Left ventricle myocardium inferior (tissue), 1 donor: Measurements from ENCODE around the gene LEMD1. TPM values are rescaled to one million over a fixed set of nuclear protein-coding genes. Genes with fewer than 3 reads are reported as not detected.
"Not testable (repeated sequence)": the region's sequence is repeated elsewhere in the genome, so short reads cannot be mapped to it uniquely, and the experiment has no call there.

Experiments used
- DNase-seq: peaks from one replicate; pipeline ENCODE4 v3.0.0-alpha.2; 2020
- H3K27ac ChIP-seq: fragments of 200-600 bp; replicated peaks from 2 replicates; pipeline ENCODE4 v1.8.0; 2021
- H3K27me3 ChIP-seq: fragments of 200-600 bp; 2 replicates; pipeline ENCODE4 v1.8.0; 2021; ENCODE audit warnings: low read depth
- H3K36me3 ChIP-seq: fragments of 200-600 bp; 2 replicates; pipeline ENCODE4 v1.8.0; 2021
- H3K4me1 ChIP-seq: fragments of 200-600 bp; 2 replicates; pipeline ENCODE4 v1.8.0; 2021
- H3K4me3 ChIP-seq: fragments of 200-600 bp; 2 replicates; pipeline ENCODE4 v1.8.0; 2021; ENCODE audit warnings: mild to moderate bottlenecking, moderate library complexity
- H3K9me3 ChIP-seq: fragments of 200-600 bp; replicated peaks from 2 replicates; pipeline ENCODE4 v1.8.0; 2021
- intact Hi-C: fragments of 100-400 bp; cut with micrococcal nuclease; formaldehyde crosslinking; loops from one replicate; pipeline ENCODE4 v1.11.0; 2022
- total RNA-seq: library from RNA; stranded (reverse); fragmentation: NEBNext Ultra II Directional; extraction: Animal tissue kit (Norgen Biotek cat#: 25700); gene quantifications from one replicate; pipeline ENCODE4 v1.2.1, GENCODE V29; 2021
- TF ChIP-seq, protein P1 (sequence below): fragments of 200-600 bp; IDR thresholded peaks from 2 replicates; pipeline ENCODE4 v1.8.0; 2021; ENCODE audit warnings: antibody characterized with exemption, mild to moderate bottlenecking, borderline replicate concordance
- donor health status: DM: no; HTN: yes; CAD: no; lungs with severe emphysema.

Gene LEMD1
- total RNA-seq, 1 donor from 2014 or later: not detected

DNA sequence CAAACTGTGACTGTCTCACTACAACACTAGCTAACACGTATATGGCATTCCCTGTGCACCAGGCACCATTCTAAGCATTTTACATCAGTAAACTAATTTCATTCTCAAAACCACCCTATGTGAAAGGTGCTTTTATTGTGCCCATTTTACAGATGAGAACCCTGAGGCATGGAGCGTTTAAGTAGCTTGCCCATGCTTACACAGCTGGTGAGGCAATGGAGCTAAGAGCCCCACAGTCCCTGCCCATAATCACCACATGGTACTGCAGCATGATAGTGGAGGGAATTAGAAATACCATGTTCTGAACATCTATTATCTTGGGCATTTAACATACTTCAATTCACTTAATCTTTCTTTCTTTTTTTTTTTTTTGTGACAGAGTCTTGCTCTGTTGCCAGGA is 34.0 kb downstream of the LEMD1 start:
- intact Hi-C loops: no loop called here

DNA sequence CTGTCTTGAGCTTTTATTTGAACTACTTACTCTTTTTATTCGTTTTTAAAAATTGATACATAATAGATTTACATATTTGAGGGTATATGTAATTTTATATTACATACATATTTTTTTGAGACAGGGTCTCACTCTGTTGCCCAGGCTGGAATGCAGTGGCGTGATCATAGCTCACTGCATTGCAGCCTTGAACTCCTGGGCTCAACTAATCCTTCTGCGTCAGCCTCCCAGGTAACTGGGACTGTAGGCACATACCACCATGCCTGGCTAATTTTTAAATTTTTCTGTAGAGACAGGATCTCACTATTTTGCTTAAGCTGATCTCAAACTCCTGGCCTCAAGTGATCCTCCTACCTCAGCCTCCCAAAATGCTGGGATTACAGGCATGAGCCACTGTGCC is 38.9 kb downstream of the LEMD1 start:
- DNase-seq, H3K9me3 ChIP-seq, intact Hi-C loops, H3K27ac ChIP-seq, H3K4me1 ChIP-seq, H3K4me3 ChIP-seq, H3K36me3 ChIP-seq: not testable (repeated sequence)
- H3K27me3 ChIP-seq: peaks cover 63% of the 10 kb centered on the region

More for the DNA sequence above, 34.0 kb downstream of the LEMD1 start:
- no peaks in the 10 kb centered on the region for H3K4me1 ChIP-seq
- H3K27ac ChIP-seq: no peak overlapping the region
- no peak overlapping the region for H3K4me3 ChIP-seq
- DNase-seq: no peak
- TF ChIP-seq, protein P1, sequence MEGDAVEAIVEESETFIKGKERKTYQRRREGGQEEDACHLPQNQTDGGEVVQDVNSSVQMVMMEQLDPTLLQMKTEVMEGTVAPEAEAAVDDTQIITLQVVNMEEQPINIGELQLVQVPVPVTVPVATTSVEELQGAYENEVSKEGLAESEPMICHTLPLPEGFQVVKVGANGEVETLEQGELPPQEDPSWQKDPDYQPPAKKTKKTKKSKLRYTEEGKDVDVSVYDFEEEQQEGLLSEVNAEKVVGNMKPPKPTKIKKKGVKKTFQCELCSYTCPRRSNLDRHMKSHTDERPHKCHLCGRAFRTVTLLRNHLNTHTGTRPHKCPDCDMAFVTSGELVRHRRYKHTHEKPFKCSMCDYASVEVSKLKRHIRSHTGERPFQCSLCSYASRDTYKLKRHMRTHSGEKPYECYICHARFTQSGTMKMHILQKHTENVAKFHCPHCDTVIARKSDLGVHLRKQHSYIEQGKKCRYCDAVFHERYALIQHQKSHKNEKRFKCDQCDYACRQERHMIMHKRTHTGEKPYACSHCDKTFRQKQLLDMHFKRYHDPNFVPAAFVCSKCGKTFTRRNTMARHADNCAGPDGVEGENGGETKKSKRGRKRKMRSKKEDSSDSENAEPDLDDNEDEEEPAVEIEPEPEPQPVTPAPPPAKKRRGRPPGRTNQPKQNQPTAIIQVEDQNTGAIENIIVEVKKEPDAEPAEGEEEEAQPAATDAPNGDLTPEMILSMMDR: no peak
- H3K9me3 ChIP-seq: no peaks in the 10 kb centered on the region
- H3K36me3 ChIP-seq: no peaks in the 10 kb centered on the region
- H3K27me3 ChIP-seq: peaks cover 53% of the 10 kb centered on the region

DNA sequence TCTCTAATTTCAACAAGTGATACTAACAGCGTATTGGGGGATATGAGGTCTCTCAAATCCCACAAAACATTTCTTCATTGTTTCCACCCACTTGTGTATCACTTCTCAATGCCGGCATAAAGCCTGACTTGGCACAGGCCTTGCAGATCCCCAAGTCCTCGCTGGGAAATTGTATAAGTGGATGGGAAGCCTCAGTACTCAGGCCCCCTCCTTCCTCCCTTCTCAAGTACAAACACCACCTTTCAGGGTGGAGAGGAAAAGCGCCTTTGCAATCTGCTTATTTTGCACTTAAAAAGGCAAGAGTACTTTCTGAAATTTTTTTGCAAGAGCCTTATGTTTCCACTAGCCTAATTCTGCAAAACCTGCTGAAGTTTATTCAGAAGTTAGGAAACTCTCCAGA is 39.3 kb downstream of the LEMD1 start:
- Histone ChIP-seq H3K27me3 (peaks cover 67% of the 10 kb centered on the region), H3K36me3 (no peaks in the 10 kb centered on the region), H3K4me3 (no peak overlapping the region), H3K4me1 (no peaks in the 10 kb centered on the region), H3K27ac (no peak overlapping the region), H3K9me3 (no peaks in the 10 kb centered on the region)
- TF ChIP-seq, protein P1: no peak
- no peak for DNase-seq
- intact Hi-C loops: no loop called here

DNA sequence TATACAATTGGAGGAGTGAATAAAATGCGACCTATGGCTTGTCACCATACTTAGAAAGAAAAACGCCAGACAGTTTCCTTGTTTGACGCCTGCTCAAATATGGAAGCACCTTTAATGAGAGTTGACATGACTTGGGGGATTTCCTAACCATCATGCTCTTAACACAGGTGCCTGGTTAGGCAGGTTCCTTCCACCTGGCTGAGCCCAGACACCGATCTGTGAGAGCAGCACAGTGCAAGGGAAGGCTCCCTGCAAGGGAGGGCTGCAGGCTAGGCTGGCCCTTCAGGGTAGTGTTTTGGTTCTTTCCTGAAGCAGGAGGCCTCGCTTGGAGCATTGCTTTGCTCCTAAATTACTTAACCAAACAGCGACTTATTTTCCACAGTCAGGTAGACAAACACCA is 40.6 kb downstream of the LEMD1 start:
- H3K27ac ChIP-seq: no peak overlapping the region
- no peaks in the 10 kb centered on the region for H3K9me3 ChIP-seq
- TF ChIP-seq, protein P1: no peak
- H3K36me3 ChIP-seq: no peaks in the 10 kb centered on the region
- intact Hi-C loops: no loop called here
- H3K4me1 ChIP-seq: no peaks in the 10 kb centered on the region
- peaks cover 77% of the 10 kb centered on the region for H3K27me3 ChIP-seq
- no peak for DNase-seq
- H3K4me3 ChIP-seq: no peak overlapping the region

DNA sequence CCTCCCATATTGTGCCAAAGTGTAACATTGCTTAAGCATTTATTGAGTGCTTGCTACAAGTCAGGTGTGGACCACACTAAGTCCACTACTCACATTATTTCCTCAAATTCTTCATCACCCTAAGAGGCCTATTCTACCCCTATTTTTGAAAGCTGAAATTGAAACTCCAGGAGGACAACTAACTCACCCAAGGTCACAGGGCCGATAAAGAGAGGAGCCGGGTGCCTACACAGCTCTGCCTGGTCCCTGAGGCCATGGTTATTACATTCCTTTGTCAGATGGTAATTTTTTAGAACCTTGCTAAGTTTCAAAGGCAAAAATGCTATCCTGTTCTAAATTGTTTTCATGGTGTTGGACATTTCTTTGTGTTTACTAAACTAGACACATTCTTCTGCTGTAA is 41.0 kb downstream of the LEMD1 start:
- Histone ChIP-seq H3K36me3 (no peaks in the 10 kb centered on the region), H3K9me3 (no peaks in the 10 kb centered on the region), H3K4me3 (no peak overlapping the region), H3K4me1 (no peaks in the 10 kb centered on the region), H3K27ac (no peak overlapping the region), H3K27me3 (peaks cover 79% of the 10 kb centered on the region)
- no peak for DNase-seq
- TF ChIP-seq, protein P1: no peak
- intact Hi-C loops: no loop called here

DNA sequence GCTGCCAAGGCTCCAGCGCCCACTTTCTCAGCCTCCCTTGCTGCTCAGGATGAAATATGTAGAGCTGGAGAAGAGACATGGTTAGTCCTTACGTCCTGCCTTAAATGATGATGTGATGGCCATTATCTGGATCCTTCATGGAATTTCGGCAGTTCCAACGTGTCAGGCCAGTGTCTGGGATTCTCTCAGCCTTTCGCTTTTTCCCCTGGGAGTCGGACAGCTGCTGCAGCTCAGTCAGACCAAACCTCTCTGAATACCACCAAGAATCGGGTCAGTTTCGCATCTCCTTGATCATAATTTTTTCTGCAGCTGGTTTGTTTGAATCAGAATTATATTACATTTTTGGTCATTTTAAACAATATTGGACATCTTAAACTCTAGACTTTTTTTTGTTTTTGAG is 42.8 kb downstream of the LEMD1 start:
- H3K4me1 ChIP-seq: no peaks in the 10 kb centered on the region
- no peak overlapping the region for H3K4me3 ChIP-seq
- H3K27me3 ChIP-seq: peaks cover 95% of the 10 kb centered on the region
- no peak for DNase-seq
- TF ChIP-seq, protein P1: no peak
- no peaks in the 10 kb centered on the region for H3K9me3 ChIP-seq
- intact Hi-C loops: no loop called here
- no peak overlapping the region for H3K27ac ChIP-seq
- no peaks in the 10 kb centered on the region for H3K36me3 ChIP-seq
